GM21529 (cell line): ENCODE results near the gene PTPRN.
"Not testable (repeated sequence)": the region's sequence is repeated elsewhere in the genome, so short reads cannot be mapped to it uniquely, and the experiment has no call there.

Experiments
- ATAC-seq: cut with Tn5 transposase; IDR thresholded peaks from one replicate; pipeline ENCODE4 v1.9.1; 2021; ENCODE audit not compliant: unreplicated experiment

The PTPRN gene

GRCh38 chr2:219287580-219288265 lies 21.5 kb downstream of the PTPRN start:
- no peak for ATAC-seq

GRCh38 chr2:219287116-219287440 lies 22.1 kb downstream of the PTPRN start:
- ATAC-seq: not testable (repeated sequence)

GRCh38 chr2:219286436-219287115 lies 22.6 kb downstream of the PTPRN start:
- no peak for ATAC-seq

GRCh38 chr2:219285894-219286425 lies 23.2 kb downstream of the PTPRN start:
- ATAC-seq: no peak

- ATAC-seq: no peak
Measured at GRCh38 chr2:219285373-219285735, 23.8 kb downstream of the PTPRN start.

- ATAC-seq: no peak
Measured at GRCh38 chr2:219284501-219285372, 24.5 kb downstream of the PTPRN start.

GRCh38 chr2:219282943-219283581 lies 26.1 kb downstream of the PTPRN start:
- no peak for ATAC-seq

- ATAC-seq: no peak
Measured at GRCh38 chr2:219282375-219282774, 26.8 kb downstream of the PTPRN start.

GRCh38 chr2:219281588-219281987 lies 27.6 kb downstream of the PTPRN start:
- no peak for ATAC-seq

GRCh38 chr2:219280651-219281050 lies 28.6 kb downstream of the PTPRN start:
- no peak for ATAC-seq

GRCh38 chr2:219279916-219280516 lies 29.2 kb downstream of the PTPRN start:
- no peak for ATAC-seq

- ATAC-seq: peak; percentile 82
Measured at GRCh38 chr2:219279151-219279915, 29.9 kb downstream of the PTPRN start, which contains the start of gene DNAJB2. DNAJB2 (plus strand) TSS chr2:219279366; CDS start chr2:219279834, 468 bp downstream.

GRCh38 chr2:219278655-219279150 lies 30.5 kb downstream of the PTPRN start:
- ATAC-seq: no peak

- peak; percentile 30 for ATAC-seq
Measured at GRCh38 chr2:219277703-219278654, 31.2 kb downstream of the PTPRN start.

- ATAC-seq: no peak
Measured at GRCh38 chr2:219274361-219274921, 34.8 kb downstream of the PTPRN start.

GRCh38 chr2:219273937-219274336 lies 35.3 kb downstream of the PTPRN start:
- ATAC-seq: no peak

GRCh38 chr2:219272995-219273394 lies 36.2 kb downstream of the PTPRN start:
- no peak for ATAC-seq

GRCh38 chr2:219272356-219272755 lies 36.8 kb downstream of the PTPRN start:
- no peak for ATAC-seq
